ENCODE results near the gene TDRD15.

- TF ChIP-seq CTCF (IDR thresholded peaks at IDR 0.05) = no peak
- TF ChIP-seq POLR2A (IDR thresholded peaks at IDR 0.05) = no peak
These were observed 25.5 kb upstream of the TDRD15 start for GRCh38 chr2:21098294-21098693.

Data from heart left ventricle (tissue), 13 donors.